ENCODE measurements around the gene MIPOL1.

MIPOL1 gene

DNA sequence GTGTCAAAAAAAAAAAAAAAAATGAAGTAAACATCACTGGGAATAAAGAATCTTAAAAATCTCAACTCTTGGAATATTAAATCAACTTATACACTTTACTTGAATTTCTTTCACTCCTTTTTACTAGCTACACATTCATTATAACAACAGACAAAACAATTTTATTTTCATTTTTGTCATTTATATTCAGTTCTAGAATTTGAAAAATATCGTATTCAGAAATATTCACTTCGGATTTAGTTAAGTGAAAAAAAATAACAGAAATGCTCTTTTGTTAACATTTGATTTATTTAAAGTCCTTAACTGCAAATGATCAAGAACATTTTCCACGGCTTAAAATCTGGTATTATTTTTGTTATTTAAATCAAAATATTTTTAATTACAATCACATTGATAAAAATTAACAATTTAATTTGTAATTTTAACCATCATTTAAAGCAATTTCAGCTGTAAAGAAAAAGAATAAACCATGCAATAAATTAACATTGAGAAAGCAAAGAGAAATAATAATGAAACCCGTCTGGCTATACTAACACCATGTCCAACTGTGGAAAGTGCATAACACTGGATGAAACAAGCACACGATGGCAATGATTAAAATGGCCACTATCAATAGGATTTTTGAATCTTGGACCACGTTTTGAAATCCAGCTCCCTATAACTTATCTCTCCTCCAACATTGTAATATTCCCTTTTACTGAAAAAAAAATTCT lies 392.1 kb downstream of the MIPOL1 start:
- no peak overlapping the region for H3K4me2 ChIP-seq (ENCODE audit: low read length)
- no peak overlapping the region for H2BK15ac ChIP-seq (replicated peaks; ENCODE audit: low read depth)
- DNase-seq, result no peak
- H4K5ac ChIP-seq (ENCODE audit: low read length), result no peak overlapping the region
- no CpG with 5 or more reads among the region's 6 CpGs for WGBS (ENCODE audit: extremely low coverage, insufficient coverage, low lambda C conversion rate)
- no peak overlapping the region for H3K4ac ChIP-seq (ENCODE audit: low read depth, low read length)
- no peak overlapping the region for H3K23ac ChIP-seq (ENCODE audit: low read length)
- no peaks in the 10 kb centered on the region for H3K79me2 ChIP-seq (ENCODE audit: control insufficient read depth, insufficient read depth, low read length)
- no peaks in the 10 kb centered on the region for H3K79me1 ChIP-seq (ENCODE audit: low read length)
- H2BK120ac ChIP-seq (ENCODE audit: low read depth, low read length), result no peak overlapping the region
- no peak overlapping the region for H2BK5ac ChIP-seq (ENCODE audit: low read length)
- peaks cover 2% of the 10 kb centered on the region for H3K4me1 ChIP-seq (ENCODE audit: control insufficient read depth, low read depth, low read length)
- H3K56ac ChIP-seq (ENCODE audit: low read length), result no peak overlapping the region
- no peaks in the 10 kb centered on the region for H3K36me3 ChIP-seq (ENCODE audit: control insufficient read depth, insufficient read depth, low read length)
- no peak overlapping the region for H3K9ac ChIP-seq (ENCODE audit: low read length)
- H3K27me3 ChIP-seq (ENCODE audit: insufficient read depth, low read length, poor library complexity), result peaks cover 28% of the 10 kb centered on the region
- H3K18ac ChIP-seq (ENCODE audit: low read length), result no peak overlapping the region
- no peak overlapping the region for H3K27ac ChIP-seq (ENCODE audit: low read depth, low read length)
- H4K8ac ChIP-seq (ENCODE audit: low read depth, low read length), result no peak overlapping the region
- no peak overlapping the region for H2AK5ac ChIP-seq (ENCODE audit: low read length)
- H3K4me3 ChIP-seq (ENCODE audit: low read length), result no peak overlapping the region

DNA sequence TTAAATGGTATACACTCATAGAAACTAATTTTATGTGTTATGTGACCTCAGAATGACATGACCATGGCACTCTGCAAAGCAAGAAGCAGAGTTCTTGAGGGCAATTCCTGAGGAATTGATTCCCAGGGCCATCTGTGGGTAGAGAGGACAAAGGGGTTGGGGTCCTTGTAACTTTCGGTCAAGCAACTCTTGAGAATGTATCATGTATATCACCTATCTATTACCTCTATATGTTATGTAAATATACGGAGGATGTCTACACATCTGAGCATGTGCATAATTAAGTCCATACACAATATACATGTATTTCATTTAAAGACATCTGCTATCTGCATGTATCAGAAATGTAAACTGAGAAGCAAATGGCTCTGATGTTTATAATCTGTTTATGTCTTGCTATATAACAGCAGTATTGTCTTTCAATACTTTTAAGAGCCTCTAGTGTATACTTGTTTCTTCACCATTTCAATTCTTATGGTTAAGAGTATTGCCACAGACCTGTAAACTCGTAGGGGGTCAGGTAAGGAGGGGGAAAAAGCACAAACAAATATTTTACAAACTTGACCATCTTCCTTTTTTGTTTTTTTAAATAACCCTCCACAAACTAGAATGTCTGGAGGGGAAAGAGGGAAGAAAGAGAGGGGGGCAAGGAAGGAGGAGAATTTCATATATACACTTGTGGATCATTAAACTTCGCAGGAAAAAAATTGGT lies 392.8 kb downstream of the MIPOL1 start:
- Histone ChIP-seq H3K4me3 (ENCODE audit: low read length) (no peak overlapping the region), H3K18ac (ENCODE audit: low read length) (no peak overlapping the region), H3K4me2 (ENCODE audit: low read length) (no peak overlapping the region), H3K23ac (ENCODE audit: low read length) (no peak overlapping the region), H3K27ac (ENCODE audit: low read depth, low read length) (no peak overlapping the region), H3K9ac (ENCODE audit: low read length) (no peak overlapping the region), H3K27me3 (ENCODE audit: insufficient read depth, low read length, poor library complexity) (peaks cover 23% of the 10 kb centered on the region), H2BK5ac (ENCODE audit: low read length) (no peak overlapping the region), H4K5ac (ENCODE audit: low read length) (no peak overlapping the region), H3K4ac (ENCODE audit: low read depth, low read length) (no peak overlapping the region), H4K8ac (ENCODE audit: low read depth, low read length) (no peak overlapping the region), H2BK120ac (ENCODE audit: low read depth, low read length) (no peak overlapping the region), H3K36me3 (ENCODE audit: control insufficient read depth, insufficient read depth, low read length) (no peaks in the 10 kb centered on the region), H2AK5ac (ENCODE audit: low read length) (no peak overlapping the region), H3K79me1 (ENCODE audit: low read length) (no peaks in the 10 kb centered on the region), H3K79me2 (ENCODE audit: control insufficient read depth, insufficient read depth, low read length) (no peaks in the 10 kb centered on the region), H2BK15ac (replicated peaks; ENCODE audit: low read depth) (no peak overlapping the region), H3K56ac (ENCODE audit: low read length) (no peak overlapping the region), H3K4me1 (ENCODE audit: control insufficient read depth, low read depth, low read length) (peaks cover 2% of the 10 kb centered on the region)
- no peak for DNase-seq
- no CpG with 5 or more reads among the region's 4 CpGs for WGBS (ENCODE audit: extremely low coverage, insufficient coverage, low lambda C conversion rate)

DNA sequence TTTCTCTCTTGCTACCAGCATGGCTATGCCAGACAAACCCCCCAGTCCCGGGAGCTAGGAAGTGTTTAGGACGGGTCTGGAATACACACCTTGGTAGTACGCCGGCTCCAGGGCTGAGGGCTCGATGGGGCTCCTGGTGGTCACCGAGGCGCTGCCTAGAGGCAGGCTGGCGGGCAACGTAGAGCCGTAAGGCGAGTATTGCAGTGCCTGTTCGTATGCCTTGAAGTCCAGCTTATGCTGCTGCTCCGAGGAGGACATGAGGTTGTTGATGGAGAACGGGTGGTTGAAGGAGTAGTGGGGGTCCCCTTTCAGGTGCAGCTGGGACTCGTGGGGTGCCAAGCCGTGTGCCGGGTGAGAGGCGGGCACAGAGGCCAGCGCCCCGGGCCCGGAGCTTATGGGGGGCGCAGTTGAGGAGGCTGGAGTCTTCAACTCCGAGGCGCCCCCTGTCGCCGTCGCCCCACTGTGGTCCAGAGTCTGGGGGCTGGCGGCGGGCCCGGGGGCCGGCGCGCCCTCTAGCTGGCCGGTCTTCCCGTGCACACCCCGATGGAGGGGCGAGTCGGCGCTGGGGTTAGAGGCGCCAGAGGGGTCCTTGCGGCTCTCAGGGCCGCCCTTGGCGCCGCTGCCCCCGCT lies 393.7 kb downstream of the MIPOL1 start:
- Histone ChIP-seq H3K9ac (ENCODE audit: low read length) (no peak overlapping the region), H3K27ac (ENCODE audit: low read depth, low read length) (no peak overlapping the region), H3K4ac (ENCODE audit: low read depth, low read length) (no peak overlapping the region), H4K5ac (ENCODE audit: low read length) (no peak overlapping the region), H3K36me3 (ENCODE audit: control insufficient read depth, insufficient read depth, low read length) (no peaks in the 10 kb centered on the region), H2BK15ac (replicated peaks; ENCODE audit: low read depth) (no peak overlapping the region), H3K27me3 (ENCODE audit: insufficient read depth, low read length, poor library complexity) (peaks cover 23% of the 10 kb centered on the region), H3K56ac (ENCODE audit: low read length) (no peak overlapping the region), H3K79me1 (ENCODE audit: low read length) (no peaks in the 10 kb centered on the region), H3K23ac (ENCODE audit: low read length) (no peak overlapping the region), H3K4me1 (ENCODE audit: control insufficient read depth, low read depth, low read length) (peaks cover 2% of the 10 kb centered on the region), H3K4me2 (ENCODE audit: low read length) (peak overlapping the region; percentile 12), H3K4me3 (ENCODE audit: low read length) (no peak overlapping the region), H4K8ac (ENCODE audit: low read depth, low read length) (no peak overlapping the region), H2BK5ac (ENCODE audit: low read length) (no peak overlapping the region), H2AK5ac (ENCODE audit: low read length) (no peak overlapping the region), H3K79me2 (ENCODE audit: control insufficient read depth, insufficient read depth, low read length) (no peaks in the 10 kb centered on the region), H2BK120ac (ENCODE audit: low read depth, low read length) (no peak overlapping the region), H3K18ac (ENCODE audit: low read length) (no peak overlapping the region)
- DNase-seq, result peak; percentile 90
- WGBS (ENCODE audit: extremely low coverage, insufficient coverage, low lambda C conversion rate), result no CpG with 5 or more reads among the region's 45 CpGs

DNA sequence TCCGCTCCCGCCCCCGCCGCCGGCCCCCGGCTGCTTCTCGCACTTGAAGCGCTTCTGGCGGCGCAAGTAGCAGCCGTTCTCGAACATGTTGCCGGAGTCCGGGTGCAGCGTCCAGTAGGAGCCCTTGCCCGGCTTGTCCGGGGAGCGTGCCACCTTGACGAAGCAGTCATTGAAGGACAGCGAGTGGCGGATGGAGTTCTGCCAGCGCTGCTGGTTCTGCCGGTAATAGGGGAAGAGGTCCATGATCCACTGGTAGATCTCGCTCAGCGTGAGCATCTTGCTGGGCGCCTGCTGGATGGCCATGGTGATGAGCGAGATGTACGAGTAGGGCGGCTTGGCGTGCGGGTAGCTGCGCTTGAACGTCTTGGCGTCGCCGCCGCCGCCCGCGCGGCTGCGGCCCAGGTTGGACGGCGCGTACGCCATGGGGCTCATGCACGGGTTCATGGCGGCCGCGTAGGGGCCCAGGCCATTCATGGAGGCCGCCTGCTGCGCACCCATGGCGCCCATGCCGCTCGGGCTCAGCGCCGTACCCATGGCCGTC lies 394.3 kb downstream of the MIPOL1 start:
- H3K79me1 ChIP-seq (ENCODE audit: low read length), result no peaks in the 10 kb centered on the region
- WGBS (ENCODE audit: extremely low coverage, insufficient coverage, low lambda C conversion rate), result no CpG with 5 or more reads among the region's 58 CpGs
- H3K4ac ChIP-seq (ENCODE audit: low read depth, low read length), result no peak overlapping the region
- no peaks in the 10 kb centered on the region for H3K79me2 ChIP-seq (ENCODE audit: control insufficient read depth, insufficient read depth, low read length)
- no peaks in the 10 kb centered on the region for H3K36me3 ChIP-seq (ENCODE audit: control insufficient read depth, insufficient read depth, low read length)
- no peak overlapping the region for H4K8ac ChIP-seq (ENCODE audit: low read depth, low read length)
- H3K56ac ChIP-seq (ENCODE audit: low read length), result no peak overlapping the region
- DNase-seq, result peak; percentile 42
- H3K27ac ChIP-seq (ENCODE audit: low read depth, low read length), result no peak overlapping the region
- H3K18ac ChIP-seq (ENCODE audit: low read length), result no peak overlapping the region
- peaks cover 26% of the 10 kb centered on the region for H3K27me3 ChIP-seq (ENCODE audit: insufficient read depth, low read length, poor library complexity)
- no peak overlapping the region for H3K9ac ChIP-seq (ENCODE audit: low read length)
- no peak overlapping the region for H2AK5ac ChIP-seq (ENCODE audit: low read length)
- peak overlapping the region; percentile 75 for H3K23ac ChIP-seq (ENCODE audit: low read length)
- H3K4me1 ChIP-seq (ENCODE audit: control insufficient read depth, low read depth, low read length), result peaks cover 2% of the 10 kb centered on the region
- H2BK15ac ChIP-seq (replicated peaks; ENCODE audit: low read depth), result no peak overlapping the region
- H3K4me3 ChIP-seq (ENCODE audit: low read length), result no peak overlapping the region
- no peak overlapping the region for H4K5ac ChIP-seq (ENCODE audit: low read length)
- no peak overlapping the region for H2BK120ac ChIP-seq (ENCODE audit: low read depth, low read length)
- peak overlapping the region; percentile 12 for H3K4me2 ChIP-seq (ENCODE audit: low read length)
- no peak overlapping the region for H2BK5ac ChIP-seq (ENCODE audit: low read length)

DNA sequence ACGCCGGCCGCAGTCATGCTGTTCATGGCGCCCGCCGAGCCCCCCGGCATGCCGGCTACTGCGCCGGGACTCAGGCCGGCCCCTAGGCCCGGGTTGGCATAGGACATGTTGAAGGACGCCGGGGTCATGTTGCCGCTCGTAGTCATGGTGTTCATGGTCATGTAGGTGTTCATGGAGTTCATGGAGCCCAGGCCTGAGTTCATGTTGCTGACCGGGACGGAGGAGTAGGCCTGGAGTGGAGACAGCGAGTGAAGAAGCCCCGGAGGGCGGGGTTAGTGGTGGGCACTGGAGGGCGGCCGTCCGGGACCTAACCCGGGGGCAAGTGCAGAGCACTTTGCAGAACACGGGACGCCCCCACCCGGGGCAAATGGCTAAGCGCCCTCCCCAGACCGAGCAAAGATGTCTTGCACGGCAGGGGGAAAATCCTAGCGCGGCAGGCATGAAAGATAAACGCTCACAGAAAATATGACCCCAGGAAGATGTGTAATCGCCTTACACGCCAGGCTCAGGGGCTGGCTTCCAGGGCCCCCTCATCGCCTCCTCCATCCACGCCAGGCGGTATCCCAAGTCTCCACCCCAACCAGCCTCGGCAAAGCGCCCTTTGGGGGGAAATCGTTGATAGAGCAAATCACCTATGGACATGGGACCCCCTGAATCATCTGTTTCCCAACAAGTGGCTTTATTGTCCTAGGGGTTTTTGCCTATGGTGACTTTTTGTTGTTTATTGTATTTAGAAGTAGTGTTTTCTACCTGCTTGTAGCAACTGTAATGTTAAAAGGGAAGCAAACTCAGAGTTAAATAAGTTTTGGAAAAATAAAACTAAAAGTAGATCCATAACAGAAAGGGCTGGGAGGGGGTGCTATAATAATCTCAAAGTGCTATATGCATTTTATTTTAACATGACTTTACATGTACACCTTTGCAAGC lies 395.0 kb downstream of the MIPOL1 start:
- Histone ChIP-seq H3K4ac (ENCODE audit: low read depth, low read length) (no peak overlapping the region), H3K4me1 (ENCODE audit: control insufficient read depth, low read depth, low read length) (peaks cover 2% of the 10 kb centered on the region), H2BK5ac (ENCODE audit: low read length) (no peak overlapping the region), H3K4me3 (ENCODE audit: low read length) (no peak overlapping the region), H3K56ac (ENCODE audit: low read length) (no peak overlapping the region), H2BK15ac (replicated peaks; ENCODE audit: low read depth) (no peak overlapping the region), H3K9ac (ENCODE audit: low read length) (no peak overlapping the region), H3K18ac (ENCODE audit: low read length) (no peak overlapping the region), H2BK120ac (ENCODE audit: low read depth, low read length) (no peak overlapping the region), H3K36me3 (ENCODE audit: control insufficient read depth, insufficient read depth, low read length) (no peaks in the 10 kb centered on the region), H4K5ac (ENCODE audit: low read length) (no peak overlapping the region), H3K79me1 (ENCODE audit: low read length) (no peaks in the 10 kb centered on the region), H3K4me2 (ENCODE audit: low read length) (no peak overlapping the region), H3K79me2 (ENCODE audit: control insufficient read depth, insufficient read depth, low read length) (no peaks in the 10 kb centered on the region), H3K27ac (ENCODE audit: low read depth, low read length) (no peak overlapping the region), H4K8ac (ENCODE audit: low read depth, low read length) (no peak overlapping the region), H3K23ac (ENCODE audit: low read length) (peak overlapping the region; percentile 75), H3K27me3 (ENCODE audit: insufficient read depth, low read length, poor library complexity) (peaks cover 33% of the 10 kb centered on the region), H2AK5ac (ENCODE audit: low read length) (no peak overlapping the region)
- no CpG with 5 or more reads among the region's 42 CpGs for WGBS (ENCODE audit: extremely low coverage, insufficient coverage, low lambda C conversion rate)
- DNase-seq, result no peak

All from mesendoderm (in vitro differentiated cells).